HL-60 (cell line): ENCODE measurements around the gene CD22.

Experiments used
- CTCF ChIP-seq: IDR thresholded peaks from one replicate; pipeline ENCODE4 v1.5.1; 2011; ENCODE audit warnings: low read length, control low read depth, inconsistent platforms; ENCODE audit not compliant: insufficient read depth
- GABPA ChIP-seq: IDR thresholded peaks from 2 replicates; pipeline ENCODE4 v1.6.1; 2012; ENCODE audit warnings: low read depth
- POLR2AphosphoS5 ChIP-seq: IDR thresholded peaks from 2 replicates; pipeline ENCODE4 v1.6.1; 2012; ENCODE audit warnings: low read depth
- REST ChIP-seq: IDR thresholded peaks from 2 replicates; pipeline ENCODE4 v1.6.1; 2012; ENCODE audit warnings: low read depth; ENCODE audit not compliant: insufficient replicate concordance
- SPI1 ChIP-seq: IDR thresholded peaks from 2 replicates; pipeline ENCODE4 v1.6.1; 2012; ENCODE audit warnings: low read depth, mild to moderate bottlenecking, borderline replicate concordance

GRCh38 chr19:35300339-35300649 lies 28.7 kb upstream of the CD22 start:
- TF ChIP-seq CTCF (no peak), REST (no peak), POLR2AphosphoS5 (no peak), SPI1 (no peak), GABPA (no peak)
